HG03571 (cell line): ENCODE measurements around the gene ALK.

Experiments used
- ATAC-seq: cut with Tn5 transposase; IDR thresholded peaks from one replicate; pipeline ENCODE4 v1.9.1; 2021; ENCODE audit not compliant: unreplicated experiment

Gene ALK

GRCh38 chr2:29426354-29426753 lies 495.0 kb downstream of the ALK start:
- no peak for ATAC-seq

DNA sequence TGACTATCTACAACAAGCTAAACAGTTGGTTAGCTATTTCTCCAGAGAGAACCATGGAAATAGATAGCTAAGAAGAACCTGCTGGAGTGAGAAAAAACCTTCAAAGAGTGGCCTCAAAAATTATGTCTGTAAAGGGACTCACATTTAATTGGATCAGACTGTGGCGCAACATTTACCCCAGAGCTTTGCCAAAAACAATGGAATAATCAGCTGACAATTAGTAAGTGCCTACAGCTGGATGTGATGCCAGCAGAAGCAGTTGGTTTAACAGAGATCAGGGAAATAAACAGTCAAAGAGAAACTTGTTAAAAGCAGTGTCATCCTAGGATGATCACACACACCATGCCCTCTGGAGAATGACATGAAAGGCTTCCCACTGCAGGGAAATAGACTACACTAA lies 495.5 kb downstream of the ALK start:
- ATAC-seq: no peak

DNA sequence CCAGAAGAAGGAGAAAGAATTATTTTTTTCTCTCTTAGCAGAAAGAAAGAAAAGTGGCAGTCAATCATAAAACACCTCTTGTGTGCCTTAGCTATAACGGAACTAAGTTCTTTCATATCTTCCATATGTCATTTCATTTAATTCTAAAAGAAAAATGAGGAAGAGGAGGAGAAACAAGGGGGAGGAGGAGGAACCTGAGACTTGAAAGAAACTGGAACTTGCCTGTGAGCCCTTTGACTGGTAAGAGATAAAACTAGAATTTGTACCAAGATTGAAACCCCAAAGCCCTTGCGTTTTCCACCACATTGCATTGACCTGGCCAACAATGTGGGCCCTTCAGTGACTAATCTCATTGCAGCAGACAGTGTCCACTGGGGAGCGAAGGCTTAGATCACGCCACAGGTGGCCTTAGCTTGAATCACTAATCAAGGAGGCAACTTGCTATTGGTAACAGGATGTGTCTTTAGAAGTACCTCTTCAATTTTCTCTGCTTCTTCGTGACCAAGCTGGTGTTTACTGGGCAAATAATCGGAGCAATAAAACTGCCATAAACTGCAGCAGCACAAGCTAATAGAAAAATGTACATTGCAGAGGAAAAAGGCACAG lies 498.2 kb downstream of the ALK start:
- ATAC-seq: no peak

GRCh38 chr2:29420999-29421782 lies 500.2 kb downstream of the ALK start:
- no peak for ATAC-seq

- ATAC-seq: no peak
These were observed 500.9 kb downstream of the ALK start for GRCh38 chr2:29420464-29420863.

GRCh38 chr2:29417630-29418029 lies 503.8 kb downstream of the ALK start:
- no peak for ATAC-seq

- ATAC-seq: no peak
These were observed 509.0 kb downstream of the ALK start for GRCh38 chr2:29412197-29412925.

GRCh38 chr2:29405707-29406106 lies 515.7 kb downstream of the ALK start:
- ATAC-seq: no peak

- ATAC-seq: no peak
These were observed 516.1 kb downstream of the ALK start for GRCh38 chr2:29405266-29405665.

GRCh38 chr2:29401994-29402393 lies 519.4 kb downstream of the ALK start:
- ATAC-seq: no peak

DNA sequence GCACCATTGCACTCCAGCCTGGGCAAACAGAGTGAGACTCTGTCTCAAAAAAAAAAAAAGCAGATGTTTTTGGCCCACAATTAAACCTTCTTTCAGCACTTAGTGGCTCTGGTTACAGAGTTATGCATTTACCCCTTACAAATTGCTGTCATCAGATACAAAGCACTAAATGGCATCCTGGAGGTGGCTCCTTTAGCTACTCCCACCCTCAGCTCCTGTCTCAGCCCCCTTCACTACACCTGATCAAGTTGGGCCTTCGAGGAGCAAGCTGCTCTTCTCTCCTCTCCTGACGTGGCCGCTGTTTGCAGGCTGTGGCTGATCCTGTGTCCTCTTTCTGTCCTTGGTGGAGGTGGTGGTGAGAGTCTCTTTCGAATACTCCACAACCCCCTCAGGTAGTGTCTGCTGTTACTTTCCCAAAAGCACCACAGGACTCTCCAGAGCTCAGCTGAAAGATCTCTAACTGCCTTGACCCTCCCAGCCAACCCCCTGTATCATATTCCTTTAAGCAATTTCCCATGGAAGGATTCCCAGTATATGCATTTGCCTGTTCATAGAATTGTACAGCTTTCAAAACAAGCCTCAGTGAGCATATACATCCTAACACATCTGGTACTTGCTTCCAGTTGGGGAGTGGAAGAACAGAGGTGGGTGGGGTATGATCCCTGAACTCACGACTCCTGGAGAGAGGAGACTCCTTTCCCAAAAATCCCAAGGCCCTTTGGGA lies 520.3 kb downstream of the ALK start:
- no peak for ATAC-seq

DNA sequence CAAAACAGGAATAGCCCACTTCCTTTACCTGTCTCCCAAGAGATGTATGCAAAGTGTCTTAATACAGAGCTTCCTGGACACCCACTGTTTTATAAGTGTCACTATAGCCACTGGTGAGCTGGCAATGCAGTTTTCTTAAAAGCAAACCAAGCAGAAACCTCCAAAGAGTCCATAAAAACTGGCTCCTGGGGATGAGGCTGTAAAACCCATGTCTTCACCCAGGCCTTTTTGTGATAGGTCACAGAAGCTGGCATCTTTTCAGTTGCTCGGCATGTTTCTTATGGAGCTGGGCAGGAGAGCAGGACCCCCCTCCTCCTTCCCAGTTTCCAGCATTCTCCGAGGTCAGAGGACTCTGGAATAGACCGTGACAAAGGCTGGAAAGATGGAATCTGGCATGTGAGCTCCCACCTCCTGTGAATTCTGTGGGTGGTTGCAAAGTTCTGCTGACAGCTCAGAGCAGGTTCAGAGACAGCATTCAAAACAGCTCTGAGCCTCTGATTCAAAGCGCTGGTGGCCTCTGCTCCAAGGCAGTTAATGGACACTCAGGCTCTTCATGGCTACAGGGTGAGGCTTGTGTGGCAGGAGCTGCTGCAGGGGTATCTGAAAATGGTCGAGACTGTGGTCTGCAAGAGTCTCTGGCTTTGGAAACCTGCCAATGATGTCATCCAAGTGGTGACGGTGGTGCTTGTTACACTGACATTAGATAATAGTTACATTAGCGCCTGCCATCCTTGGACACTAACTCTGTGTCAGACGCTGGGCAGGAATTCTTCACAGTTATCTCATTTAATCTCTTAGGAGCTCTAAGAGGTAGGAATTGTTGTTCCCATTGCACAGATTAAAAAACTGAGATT lies 522.8 kb downstream of the ALK start:
- no peak for ATAC-seq

- ATAC-seq: no peak
These were observed 523.7 kb downstream of the ALK start for GRCh38 chr2:29397713-29398112.

GRCh38 chr2:29397039-29397438 lies 524.3 kb downstream of the ALK start:
- no peak for ATAC-seq

- no peak for ATAC-seq
These were observed 526.4 kb downstream of the ALK start for GRCh38 chr2:29394981-29395350.

DNA sequence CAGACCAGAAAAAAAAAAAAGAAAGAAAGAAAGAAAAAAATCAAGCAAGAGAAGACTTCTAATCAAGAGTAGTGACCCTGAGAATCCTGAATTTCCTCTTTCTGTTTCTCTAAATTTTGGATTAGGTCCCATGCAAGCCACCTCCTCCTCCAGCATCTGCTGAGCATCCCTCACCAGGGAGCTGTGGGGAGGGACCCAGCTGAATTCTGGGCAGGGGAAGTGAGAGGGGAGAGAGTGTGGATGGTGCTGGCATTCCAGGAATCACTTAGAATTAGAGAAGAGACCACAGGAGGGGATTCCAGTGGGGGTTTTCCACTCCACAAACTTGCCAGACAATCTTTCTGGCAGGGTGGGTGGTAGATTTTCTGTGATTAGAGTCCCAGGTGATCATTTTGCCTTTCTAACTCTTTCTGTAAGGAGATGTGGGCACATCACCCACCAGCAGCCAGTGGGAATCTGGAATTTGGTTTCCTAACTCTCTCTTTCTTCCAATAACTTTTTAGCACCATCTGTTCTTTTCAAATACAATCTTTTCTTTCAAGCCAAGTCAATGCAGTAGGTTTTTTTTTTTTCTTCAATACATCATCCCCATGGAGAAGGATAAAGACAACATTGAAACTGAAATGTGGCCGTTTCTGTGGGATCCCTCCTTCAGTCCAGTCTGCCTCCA lies 526.9 kb downstream of the ALK start:
- ATAC-seq: no peak

DNA sequence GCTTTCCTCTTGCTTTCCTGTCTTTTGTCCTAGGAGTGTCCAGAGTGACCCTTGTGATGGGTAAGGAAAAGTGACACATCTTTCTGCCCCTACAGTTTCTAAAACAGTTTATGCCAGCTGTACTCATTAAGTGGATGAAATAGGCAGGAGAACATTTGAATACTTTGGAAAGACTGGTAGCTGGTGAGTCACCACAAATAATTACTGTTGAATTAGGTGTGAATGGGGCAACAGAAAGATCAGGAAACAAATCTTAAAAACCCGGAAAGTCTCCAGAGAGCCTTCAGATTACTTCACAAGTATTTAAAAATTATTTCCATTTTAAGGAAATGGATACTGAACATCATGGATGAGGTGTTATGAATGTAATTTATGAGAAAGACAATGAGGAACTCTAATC lies 527.7 kb downstream of the ALK start:
- no peak for ATAC-seq

DNA sequence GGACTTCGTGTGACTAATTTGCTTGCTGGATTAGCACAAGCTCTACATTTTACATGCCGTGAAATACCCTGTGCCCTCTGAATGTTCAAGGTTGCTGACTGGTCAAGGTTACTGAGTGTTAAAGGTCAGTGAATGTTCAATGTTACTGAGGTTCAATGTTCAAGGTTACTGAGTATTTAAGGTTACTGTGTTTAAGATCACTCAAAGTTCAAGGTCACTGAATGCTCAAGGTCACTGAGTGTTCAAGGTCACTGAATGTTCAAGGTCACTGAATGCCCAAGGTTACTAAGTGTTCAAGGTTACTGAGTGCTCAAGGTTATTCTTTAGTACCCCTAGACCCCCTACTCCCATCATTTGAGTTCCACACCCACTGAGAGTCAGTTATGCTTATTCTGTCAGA lies 528.6 kb downstream of the ALK start:
- ATAC-seq: no peak

GRCh38 chr2:29390136-29390535 lies 531.2 kb downstream of the ALK start:
- no peak for ATAC-seq

GRCh38 chr2:29389686-29390085 lies 531.7 kb downstream of the ALK start:
- no peak for ATAC-seq
